ENCODE results near the gene NXPH3.
A peak's percentile ranks its signal among the peaks of the same experiment; 100 is the strongest.
"Not testable (repeated sequence)": the region's sequence is repeated elsewhere in the genome, so short reads cannot be mapped to it uniquely, and the experiment has no call there.

NXPH3 gene

GRCh38 chr17:49575679-49576087 is at the start of gene NXPH3:
Gene NXPH3, plus strand, starts transcription at chr17:49575871. Its CDS starts 349 bp downstream, at chr17:49576220.
- DNase-seq (ENCODE audit: low read depth in 2 of 2): peak in 1 of 2 donors; percentile 43

- no peak for DNase-seq (ENCODE audit: low read depth in 2 of 2)
These were observed 47.6 kb upstream of the NXPH3 start for GRCh38 chr17:49527927-49528651.

DNA sequence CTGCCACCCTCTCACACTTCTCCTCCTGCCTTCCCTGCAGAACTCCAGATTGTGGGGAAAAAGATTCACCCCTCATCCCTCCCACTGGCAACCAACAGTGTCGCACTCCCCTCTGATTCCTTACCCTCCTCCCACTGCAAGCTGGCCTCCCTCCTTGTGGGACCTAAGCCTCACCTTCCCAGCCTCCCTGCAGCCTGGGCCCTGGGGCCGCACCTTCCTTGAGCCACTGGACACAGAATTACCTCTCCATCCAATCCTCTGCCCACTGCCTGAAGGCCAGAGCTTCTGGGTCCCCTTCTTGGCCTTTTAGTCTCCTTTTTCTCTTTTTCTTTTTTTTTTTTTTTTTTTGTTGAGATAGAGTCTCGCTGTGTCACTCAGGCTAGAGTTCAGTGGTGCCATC is 46.7 kb upstream of the NXPH3 start:
- DNase-seq (ENCODE audit: low read depth in 2 of 2): no peak

GRCh38 chr17:49530118-49530517 is 45.6 kb upstream of the NXPH3 start:
- no peak for DNase-seq (ENCODE audit: low read depth in 2 of 2)

GRCh38 chr17:49543860-49544259 is 31.8 kb upstream of the NXPH3 start:
- no peak for DNase-seq (ENCODE audit: low read depth in 2 of 2)

DNA sequence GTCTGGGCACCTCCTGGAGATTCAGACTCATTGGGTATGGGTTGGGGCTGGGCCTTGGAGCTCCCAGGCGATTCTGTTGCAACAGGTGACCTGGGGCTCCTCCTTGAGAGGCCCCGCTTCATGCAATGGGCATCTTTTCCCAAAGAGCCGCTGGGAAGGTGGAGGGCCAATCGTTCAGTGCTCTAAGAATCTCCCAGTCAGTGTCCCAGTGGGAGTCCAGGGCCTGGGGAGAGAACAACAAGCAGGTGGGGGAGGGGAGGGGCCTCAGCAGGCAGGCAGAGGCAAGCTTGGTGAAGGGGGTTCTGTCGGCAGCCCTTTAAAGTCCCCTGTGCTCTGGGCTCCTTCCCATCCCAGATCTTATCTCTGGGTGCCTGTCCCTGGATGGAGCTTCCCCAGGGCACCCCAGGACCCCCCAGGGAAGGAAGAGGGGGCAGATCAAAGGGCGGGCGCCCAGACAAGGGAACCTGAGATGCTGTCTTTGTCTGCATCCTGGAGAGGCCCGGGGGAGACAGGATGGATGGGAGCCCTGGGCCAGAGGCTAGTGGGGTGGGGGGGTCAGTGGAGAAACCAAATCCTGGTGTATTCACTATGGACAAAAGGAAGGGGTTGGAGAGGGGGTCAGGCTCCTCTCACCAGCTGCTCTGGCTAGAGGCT is 30.5 kb upstream of the NXPH3 start:
- no peak for DNase-seq (ENCODE audit: low read depth in 2 of 2)

DNA sequence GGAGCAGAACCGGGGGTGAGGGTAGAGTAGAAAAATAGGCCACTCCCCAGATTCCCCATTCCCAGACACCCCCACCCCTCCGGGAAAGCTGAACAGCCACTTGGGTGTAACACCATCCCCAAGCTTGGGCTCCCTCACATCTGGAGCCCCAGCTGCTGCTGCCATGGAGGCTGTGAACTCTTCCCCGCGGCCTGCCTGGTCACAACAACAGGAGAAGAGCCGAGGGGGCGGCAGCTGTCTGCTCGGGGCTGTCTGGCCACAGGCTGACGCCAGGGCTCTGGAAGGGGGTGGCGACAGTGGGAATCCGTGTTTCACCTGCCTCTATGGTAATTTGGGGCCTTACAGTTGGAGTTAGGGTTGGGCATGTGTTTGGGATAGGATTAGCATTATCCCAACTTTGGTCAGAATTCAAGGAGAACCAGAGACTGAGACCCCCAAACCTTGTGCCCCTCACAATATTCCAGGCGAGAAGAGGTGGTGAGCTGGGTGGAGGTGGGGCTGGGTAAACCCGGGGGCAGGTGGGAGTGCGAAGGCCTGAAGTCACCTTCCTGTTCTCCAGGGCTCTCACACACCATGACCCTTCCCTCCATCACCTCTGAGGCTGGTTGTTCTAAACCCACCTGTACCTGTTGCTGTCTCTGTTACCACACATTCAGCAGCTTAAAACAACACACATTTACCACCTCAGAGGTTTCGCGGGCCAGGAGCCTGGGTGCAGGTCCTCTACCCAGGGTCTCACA is 29.7 kb upstream of the NXPH3 start:
- no peak for DNase-seq (ENCODE audit: low read depth in 2 of 2)

DNA sequence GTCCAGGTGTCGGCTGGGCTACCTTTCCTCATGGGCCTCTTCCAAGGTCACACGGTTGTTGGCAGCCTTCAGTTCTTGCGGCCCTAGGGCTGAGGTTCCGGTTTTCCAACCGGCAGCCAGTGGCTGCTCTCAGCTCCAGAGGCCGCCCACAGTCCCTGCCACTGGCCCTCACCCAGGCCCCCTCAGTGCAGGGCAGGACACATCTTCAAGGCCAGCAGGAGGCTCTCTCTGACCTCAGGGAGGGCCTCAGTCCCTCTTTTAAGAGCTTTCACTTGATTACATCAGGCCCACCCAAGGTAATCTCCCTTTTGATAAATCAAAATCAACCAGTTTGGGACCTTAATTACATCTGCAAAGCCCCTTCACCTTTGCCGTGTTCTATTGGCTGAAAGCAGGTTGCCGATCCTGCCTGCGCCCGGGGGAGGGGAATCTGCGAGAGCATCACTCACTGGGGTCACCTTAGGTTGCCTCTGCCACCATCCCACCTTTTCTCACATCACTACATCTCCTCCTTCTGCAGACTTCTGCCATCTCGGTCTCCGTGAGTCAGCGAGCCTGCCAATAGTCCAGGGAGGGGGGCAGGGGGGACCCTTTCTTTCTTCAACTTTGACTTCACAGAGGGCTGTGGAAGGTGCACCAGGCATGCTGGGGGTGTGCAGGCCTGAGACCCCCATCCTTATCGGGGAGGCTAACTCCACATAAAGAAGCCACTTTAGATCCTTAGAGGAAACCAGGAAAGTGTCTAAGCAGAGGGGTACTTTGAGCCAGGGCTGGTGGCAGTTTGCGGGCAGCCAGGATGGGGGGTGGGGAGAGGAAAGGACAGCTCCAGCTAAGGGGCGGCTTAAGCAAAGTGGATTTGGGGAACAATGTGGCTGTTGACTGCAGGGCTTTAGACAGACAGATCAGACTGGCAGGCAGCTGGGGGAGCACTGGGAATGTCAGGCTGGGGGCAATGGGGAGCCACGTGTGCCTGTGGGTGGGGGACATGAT is 28.8 kb upstream of the NXPH3 start:
- DNase-seq (ENCODE audit: low read depth in 2 of 2): no peak

- DNase-seq (ENCODE audit: low read depth in 2 of 2): no peak
These were observed 28.1 kb upstream of the NXPH3 start for GRCh38 chr17:49547566-49547965.

DNA sequence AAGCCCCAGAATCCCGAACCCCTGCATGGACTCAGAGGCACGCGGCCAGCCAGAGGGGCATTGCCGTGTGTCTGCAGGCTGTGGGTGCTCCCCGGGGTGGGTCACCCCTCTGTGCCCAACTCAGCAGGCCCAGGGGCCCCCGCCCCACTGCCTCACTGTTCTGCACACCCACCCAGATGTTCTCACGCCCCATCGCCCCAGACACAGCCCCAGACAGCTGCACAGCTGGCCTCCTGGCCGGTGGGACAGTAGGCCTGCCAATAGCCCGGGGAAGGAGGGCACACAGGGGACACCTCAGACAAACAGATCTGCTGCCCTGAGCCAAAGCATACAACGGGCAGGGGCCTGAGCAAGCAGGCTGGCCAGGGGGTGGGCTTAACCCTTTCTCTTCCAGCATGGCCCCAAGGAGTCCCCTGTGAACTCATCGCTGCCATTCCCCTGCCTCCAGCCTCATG is 27.6 kb upstream of the NXPH3 start:
- DNase-seq (ENCODE audit: low read depth in 2 of 2): no peak

DNA sequence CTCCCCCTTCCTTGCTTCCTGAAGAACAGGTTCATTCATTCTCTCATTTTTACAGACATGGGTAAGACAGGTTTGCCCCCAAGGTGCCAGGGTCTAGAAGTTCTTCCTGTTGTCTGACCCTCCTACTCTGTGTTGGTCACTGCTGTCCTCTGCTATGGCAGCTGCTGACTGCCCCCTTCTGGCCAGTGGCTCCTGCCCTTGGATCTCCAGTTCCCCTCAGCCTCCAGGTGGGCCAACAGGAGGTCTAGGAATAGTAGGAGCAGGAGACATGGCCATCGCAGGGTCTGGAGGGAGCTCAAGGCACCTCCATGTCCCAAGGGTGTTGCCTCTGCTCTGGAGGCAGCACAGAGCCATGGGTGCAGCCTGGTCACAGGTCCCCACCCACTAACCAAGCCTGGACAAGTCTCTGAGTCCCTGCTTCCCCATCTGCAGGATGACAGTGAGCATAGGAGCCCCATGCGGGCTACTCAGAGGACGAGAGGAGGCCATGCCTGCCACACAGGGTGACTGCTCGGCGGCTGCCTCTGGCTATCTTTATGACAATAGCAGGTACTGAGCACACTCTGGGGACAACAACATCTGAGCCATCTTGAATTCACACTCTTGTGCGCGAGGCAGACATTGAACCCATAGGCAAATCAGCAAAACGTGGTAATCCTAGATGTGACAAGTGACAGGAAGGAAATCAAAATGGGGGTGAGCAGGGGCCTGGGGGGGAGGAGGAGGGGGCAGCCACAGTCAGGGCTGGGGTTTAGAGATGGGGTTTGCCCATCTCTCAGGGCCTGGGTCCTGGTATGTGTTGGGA is 27.0 kb upstream of the NXPH3 start:
- DNase-seq (ENCODE audit: low read depth in 2 of 2): no peak

DNA sequence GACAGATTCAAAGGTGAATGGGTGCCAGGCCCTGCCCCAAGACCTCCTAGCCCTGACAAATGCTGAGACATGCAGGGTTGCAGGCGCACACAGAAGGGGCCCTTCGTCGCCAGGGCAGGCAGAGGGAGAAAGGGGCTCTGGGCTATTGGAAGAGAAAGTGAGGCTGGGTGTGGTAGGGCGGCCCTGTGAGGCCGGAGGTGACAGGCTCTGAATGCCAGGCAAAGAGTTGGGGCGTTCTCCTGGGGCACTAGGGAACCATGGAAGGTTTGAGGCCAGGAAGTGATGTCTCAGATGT is 26.4 kb upstream of the NXPH3 start:
- no peak for DNase-seq (ENCODE audit: low read depth in 2 of 2)

- no peak for DNase-seq (ENCODE audit: low read depth in 2 of 2)
These were observed 25.7 kb upstream of the NXPH3 start for GRCh38 chr17:49549691-49550678.

- DNase-seq (ENCODE audit: low read depth in 2 of 2): not testable (repeated sequence)
These were observed 24.9 kb upstream of the NXPH3 start for GRCh38 chr17:49550764-49551163.

DNA sequence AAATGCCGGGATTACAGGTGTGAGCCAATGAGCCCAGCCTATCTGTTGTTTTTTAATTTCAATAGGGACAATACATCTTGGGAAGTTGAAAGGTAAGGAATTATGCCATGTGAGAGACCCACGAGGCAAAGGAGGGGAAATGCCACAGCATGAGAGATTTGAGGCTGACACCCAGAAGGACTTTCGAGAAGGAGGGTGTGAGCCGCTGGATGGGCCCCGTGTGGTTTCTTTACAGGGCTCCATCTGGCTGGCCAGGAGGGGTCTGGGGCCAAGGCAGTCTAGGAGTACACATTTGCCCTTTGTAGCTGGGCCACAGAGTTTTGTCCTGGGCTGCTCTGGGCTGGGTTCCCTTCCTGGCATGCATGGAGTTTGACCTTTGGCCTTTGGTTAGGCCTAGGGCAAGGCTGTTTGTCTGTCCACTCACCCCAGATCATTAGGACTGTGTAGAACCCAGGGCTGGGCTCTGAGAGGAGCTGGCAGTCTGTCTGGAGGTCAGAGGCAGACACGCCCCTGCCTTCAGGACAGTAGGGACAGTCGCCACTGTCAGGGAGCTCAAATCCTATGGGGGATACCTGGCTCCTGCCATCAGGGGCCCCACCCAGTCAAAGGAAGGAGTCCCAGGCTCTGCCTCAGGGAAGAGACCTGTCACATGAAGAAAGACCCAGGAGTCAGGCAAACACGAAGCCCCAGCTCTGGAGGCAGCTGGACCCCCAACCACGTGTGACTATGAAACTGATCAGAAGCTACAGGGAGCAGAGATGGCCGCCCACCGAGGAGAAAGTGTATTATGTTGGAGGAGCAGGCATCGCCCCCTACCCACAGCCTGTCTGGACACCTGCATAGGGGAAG is 24.2 kb upstream of the NXPH3 start:
- no peak for DNase-seq (ENCODE audit: low read depth in 2 of 2)

DNA sequence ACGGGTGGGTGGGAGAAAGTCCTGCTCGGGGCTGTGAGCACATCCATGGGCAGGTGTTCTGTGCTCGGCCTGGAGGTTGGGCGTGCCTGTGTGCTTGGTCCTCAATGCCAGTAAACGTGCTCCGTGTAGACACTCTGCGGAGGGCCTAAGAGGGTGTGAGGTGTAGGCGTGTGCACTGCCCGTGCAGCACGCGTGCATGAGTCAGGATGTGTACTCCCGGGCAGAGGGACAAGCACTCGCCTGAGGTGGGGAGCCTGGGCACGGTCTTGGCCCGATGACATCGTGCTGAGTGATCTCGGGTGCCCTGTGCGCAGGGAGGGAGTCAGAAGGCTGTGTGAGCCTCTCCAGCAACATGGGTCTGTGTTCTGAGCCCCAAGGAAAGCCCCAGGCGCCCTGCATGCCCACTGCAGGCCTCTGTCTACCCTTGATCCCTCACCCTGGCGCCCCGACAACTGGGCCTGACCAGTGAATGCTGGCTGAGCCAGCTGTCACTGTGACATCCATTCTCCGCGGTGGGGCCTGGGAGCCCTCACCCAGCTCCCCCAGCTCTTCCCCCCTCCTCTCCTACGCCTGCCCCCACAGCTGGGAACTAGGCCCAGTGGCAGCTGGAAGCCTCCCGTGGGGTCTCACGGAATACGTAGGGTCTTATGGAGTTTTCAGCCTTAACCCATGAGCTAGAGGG is 23.5 kb upstream of the NXPH3 start:
- no peak for DNase-seq (ENCODE audit: low read depth in 2 of 2)

GRCh38 chr17:49553676-49554335 is 21.9 kb upstream of the NXPH3 start:
- DNase-seq (ENCODE audit: low read depth in 2 of 2): no peak
